LNCaP clone FGC (cell line): Measurements from ENCODE around the gene ELOVL1.
A peak's percentile ranks its signal among the peaks of the same experiment; 100 is the strongest.

Source experiments
- DNase-seq: peaks from one replicate; pipeline ENCODE4 v3.0.0-alpha.2; 2011; ENCODE audit warnings: low read depth
- H3K4me3 ChIP-seq: 2 replicates; pipeline ENCODE4 v1.5.1; 2011; ENCODE audit warnings: mild to moderate bottlenecking, low read depth, low read length, control low read depth
- TF ChIP-seq, protein P1 (sequence below): IDR thresholded peaks from 2 replicates; pipeline ENCODE4 v1.5.1; 2012; ENCODE audit warnings: mild to moderate bottlenecking; ENCODE audit not compliant: control insufficient read depth, insufficient read depth; ENCODE audit errors: extremely low read depth

Gene ELOVL1

DNA sequence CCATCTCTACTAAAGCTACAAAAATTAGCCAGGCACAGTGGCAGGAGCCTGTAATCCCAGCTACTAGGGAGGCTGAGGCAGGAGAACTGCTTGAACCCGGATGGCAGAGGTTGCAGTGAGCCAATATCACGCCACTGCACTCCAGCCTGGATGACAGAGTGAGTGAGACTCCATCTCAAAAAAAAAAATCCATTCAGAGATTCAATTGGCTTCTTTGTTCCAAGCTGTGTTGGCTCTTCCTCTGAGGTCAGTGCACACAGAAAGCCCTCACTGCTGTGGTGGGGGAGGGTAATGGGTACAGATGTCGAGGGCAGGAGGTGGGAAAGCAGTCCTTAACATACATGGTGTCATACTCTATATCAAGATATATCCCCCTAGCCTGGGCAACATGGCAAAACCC is 52.3 kb downstream of the ELOVL1 start:
- TF ChIP-seq, protein P1, sequence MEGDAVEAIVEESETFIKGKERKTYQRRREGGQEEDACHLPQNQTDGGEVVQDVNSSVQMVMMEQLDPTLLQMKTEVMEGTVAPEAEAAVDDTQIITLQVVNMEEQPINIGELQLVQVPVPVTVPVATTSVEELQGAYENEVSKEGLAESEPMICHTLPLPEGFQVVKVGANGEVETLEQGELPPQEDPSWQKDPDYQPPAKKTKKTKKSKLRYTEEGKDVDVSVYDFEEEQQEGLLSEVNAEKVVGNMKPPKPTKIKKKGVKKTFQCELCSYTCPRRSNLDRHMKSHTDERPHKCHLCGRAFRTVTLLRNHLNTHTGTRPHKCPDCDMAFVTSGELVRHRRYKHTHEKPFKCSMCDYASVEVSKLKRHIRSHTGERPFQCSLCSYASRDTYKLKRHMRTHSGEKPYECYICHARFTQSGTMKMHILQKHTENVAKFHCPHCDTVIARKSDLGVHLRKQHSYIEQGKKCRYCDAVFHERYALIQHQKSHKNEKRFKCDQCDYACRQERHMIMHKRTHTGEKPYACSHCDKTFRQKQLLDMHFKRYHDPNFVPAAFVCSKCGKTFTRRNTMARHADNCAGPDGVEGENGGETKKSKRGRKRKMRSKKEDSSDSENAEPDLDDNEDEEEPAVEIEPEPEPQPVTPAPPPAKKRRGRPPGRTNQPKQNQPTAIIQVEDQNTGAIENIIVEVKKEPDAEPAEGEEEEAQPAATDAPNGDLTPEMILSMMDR, result no peak
- H3K4me3 ChIP-seq, result no peak overlapping the region
- no peak for DNase-seq

DNA sequence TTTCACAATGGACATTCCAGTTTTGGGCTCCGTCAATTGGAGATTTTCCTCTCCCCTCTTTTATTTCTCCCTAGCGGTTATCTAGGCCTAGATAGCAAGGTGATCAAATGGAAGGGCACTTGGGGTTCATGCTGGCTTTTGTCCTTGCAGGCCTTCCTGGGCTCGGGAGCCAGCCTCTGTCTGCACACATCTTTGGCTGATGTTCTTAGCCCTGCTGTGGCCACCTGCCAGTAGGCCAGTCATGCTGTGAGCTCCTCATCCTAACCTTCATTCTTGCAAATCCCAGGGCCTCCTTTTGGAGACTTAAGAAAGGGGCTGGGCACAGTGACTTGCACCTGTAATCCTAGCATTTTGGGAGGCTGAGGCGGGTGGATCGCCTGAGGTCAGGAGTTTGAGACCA is 53.6 kb downstream of the ELOVL1 start:
- DNase-seq, result no peak
- TF ChIP-seq, protein P1, result no peak
- H3K4me3 ChIP-seq, result no peak overlapping the region

DNA sequence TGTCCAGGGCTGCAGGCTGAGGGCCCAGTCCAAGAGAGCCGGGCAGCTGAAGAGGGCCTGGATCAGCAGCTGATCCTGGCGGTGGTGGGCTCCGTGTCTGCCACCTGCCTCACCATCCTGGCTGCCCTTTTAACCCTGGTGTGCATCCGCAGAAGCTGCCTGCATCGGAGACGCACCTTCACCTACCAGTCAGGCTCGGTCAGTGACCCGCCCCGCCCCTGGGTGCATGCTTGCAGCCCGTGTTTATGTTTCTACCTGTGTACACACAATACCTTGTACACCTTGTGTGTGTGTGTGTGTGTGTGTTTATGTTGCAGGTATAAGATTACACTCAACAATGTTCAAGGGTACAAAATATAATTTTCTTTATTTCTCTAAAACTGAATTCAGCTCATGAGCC is 54.0 kb downstream of the ELOVL1 start:
- TF ChIP-seq, protein P1, result no peak
- peak; percentile 11 for DNase-seq
- H3K4me3 ChIP-seq, result no peak overlapping the region
